HG03520 (cell line): Measurements from ENCODE around the gene HOXC10.

Experiments
- ATAC-seq: cut with Tn5 transposase; IDR thresholded peaks from one replicate; pipeline ENCODE4 v1.9.1; 2021; ENCODE audit warnings: mild to moderate bottlenecking, moderate library complexity; ENCODE audit not compliant: unreplicated experiment

The HOXC10 gene

GRCh38 chr12:53976823-53977595, 7.9 kb upstream of the HOXC10 start:
- ATAC-seq, result no peak

- ATAC-seq, result no peak
Observed at GRCh38 chr12:53977596-53978445, 7.1 kb upstream of the HOXC10 start.

DNA sequence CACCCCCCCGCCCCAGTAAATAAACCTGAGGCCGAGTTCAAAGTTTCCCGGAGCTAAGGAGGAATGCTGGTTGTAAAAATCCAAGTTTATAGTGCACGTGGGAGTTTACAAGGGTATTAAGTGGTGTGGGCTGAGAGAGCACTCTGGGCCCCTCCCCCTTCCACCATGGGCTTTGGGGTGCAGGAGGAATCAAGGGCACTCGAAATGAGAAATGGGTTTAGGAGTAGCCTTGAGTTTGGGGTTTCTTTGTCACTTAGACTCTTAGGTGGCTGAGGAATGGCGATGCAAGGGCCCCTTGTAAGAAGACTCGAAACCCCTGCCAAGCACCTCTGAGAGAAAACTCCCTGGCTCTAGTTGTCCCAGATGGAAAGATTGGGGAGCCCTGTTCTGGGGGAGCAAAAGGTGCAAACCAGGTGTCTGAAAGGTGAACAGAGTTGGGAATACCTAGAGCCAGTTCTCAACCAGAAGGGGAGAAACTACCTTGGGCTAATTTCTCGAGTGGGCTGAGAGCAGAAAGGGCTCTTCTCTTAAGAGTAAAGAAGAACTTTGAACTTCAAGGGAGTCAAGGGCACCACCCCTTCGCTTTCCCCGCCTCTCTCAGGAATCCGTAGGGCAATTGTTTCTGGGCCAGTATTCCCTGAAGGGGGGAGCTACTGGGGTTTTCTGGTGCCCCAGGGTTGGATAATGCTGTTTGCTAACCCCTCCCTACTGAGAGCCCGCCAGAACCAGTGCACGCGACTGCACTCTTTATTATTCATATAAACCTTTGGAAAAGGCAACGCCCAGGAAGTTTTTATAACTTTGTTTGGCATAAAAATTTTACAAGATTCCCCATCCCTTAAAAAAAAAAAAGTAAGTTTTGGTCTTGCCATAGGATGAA, 6.2 kb upstream of the HOXC10 start:
- no peak for ATAC-seq

GRCh38 chr12:53980104-53980801, 4.7 kb upstream of the HOXC10 start:
- ATAC-seq, result no peak

GRCh38 chr12:53980802-53981496, 4.0 kb upstream of the HOXC10 start:
- no peak for ATAC-seq

- no peak for ATAC-seq
Observed at GRCh38 chr12:53981634-53982565, 3.0 kb upstream of the HOXC10 start.

DNA sequence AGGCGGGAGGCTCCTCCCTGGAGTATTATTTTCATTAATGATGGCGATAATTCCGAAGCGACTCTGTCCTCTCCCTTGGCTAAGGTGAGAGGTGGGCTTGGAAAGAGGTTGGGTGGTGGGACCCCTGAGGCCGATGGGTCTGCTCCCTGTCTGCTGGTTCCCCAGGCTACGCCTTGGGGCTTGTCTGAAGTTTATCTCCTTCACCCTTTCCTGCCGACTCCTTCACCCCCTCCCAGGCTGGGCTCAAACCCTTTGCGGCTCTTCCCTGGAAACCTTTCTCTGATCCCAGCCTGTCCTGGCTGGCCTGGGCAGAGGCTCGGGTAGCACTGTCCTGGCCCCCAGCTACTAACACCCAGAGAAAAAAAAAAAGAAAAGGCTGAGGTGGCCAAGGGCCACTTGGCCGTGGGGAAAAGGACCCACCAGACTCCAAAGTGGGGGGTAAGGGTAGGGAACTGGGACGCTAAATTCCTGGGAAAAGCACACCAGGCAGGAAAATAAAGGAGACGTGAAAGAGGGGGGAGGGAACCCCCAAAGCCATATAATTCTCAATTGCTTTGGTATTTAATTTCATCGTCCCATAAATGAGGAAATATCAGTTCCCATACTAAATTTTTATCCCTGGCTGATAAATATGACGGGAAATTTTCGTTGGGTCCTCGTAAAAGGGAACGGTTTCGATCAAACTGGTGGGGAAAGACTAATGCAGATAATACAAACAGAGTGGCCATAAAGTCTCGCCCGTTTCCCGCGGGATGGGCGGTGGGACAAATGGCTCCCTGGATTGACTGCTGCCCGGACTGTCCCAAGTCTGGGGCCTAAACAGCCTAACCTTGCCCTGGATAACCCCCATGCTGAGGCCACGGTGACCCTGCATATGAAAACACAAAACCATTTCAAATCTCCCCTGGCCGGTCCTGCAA, 2.0 kb upstream of the HOXC10 start:
- ATAC-seq, result no peak

DNA sequence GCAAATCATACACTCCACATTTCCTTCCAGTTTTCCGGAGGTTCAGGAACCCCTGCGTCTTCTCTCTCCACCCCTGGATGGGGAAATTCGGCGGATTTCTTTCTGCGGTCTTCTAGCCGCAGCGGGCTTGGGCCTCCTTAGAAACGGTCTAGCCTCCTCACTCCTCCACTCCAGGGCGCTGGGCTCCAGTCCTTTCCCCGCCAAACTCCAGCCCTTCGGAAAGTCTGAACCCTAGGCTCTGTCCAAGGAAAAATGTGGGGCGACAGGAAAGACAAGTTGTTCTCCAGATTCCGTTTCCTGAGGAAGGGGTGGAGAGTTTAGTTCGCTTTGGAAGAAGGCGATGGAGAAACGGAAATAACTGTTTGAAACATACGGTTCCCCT, 1.4 kb upstream of the HOXC10 start:
- ATAC-seq, result no peak

- no peak for ATAC-seq
Observed at GRCh38 chr12:53983950-53984572, 885 bp upstream of the HOXC10 start.

GRCh38 chr12:53985692-53985993, 697 bp downstream of the HOXC10 start:
- no peak for ATAC-seq

GRCh38 chr12:53985994-53986685, 1.2 kb downstream of the HOXC10 start:
- no peak for ATAC-seq

DNA sequence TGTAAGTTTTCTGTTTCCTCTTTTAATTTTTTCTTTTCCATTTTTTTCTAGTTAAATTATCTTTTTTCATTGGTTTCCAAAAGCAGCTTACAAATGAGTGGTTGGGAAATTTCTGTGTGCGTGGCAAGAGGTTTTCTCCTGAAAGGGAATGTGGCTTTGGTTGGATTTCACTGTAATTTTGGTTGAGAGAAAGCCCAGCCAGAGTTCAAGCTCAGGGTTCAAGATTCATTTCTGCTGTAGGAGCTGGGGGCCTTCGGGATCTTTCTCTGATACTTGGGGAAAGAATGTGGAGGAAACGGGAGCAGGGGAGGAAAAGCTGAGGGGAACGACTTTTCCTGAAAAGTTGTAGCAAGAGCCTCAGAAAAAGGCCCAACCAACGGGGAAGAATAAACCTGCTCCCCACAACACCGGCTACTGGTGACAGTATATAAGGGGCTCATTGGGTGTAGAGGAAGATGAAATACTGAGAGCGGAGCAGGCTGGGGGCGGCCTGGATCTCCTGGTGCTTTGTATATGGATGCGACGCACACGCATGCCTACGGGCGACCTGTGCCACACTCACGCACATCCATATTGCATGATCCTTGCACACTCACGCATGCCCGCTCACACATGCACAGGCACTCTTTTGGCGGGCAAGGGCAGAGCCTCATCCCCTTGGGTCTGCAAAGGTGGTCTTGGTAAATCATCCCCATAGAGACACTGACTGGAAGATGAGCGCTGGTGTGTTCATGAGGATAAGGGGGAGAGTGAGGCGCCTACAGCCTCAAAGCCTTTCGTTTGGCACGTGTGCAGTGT, 1.9 kb downstream of the HOXC10 start:
- no peak for ATAC-seq

- ATAC-seq, result no peak
Observed at GRCh38 chr12:53987787-53988230, 2.9 kb downstream of the HOXC10 start.

DNA sequence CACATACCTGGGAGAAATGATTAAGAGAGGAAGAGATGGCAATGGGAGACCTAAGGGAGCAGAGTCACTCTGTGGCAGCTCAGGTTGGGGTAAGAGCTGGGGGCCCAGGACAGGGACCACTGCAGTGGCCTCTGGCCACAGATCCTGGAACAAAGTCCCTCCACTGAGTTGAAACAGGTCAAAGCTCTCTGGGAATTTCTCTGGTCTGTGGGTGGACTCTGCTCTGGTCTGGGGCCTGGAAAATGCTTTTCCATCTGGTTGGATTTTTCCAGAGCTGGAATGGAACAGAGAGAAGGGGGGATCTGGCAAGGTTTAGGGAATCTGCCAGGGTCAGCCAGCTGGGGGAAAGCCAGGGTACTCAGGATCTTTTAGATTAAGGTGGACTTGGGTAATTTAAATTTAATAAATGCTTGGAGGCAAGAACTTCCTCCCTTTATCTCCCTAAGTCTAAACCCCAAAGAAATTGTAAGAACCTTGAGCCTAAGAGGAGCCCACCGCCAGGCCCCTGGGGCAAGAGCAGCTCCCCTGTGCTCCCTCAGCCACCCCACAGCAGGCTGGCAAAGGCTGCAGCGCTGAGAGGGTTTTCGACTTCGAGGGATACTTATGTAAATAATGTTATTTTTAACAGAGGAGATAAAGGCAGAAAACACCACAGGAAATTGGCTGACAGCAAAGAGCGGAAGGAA, 3.7 kb downstream of the HOXC10 start:
- ATAC-seq, result no peak

DNA sequence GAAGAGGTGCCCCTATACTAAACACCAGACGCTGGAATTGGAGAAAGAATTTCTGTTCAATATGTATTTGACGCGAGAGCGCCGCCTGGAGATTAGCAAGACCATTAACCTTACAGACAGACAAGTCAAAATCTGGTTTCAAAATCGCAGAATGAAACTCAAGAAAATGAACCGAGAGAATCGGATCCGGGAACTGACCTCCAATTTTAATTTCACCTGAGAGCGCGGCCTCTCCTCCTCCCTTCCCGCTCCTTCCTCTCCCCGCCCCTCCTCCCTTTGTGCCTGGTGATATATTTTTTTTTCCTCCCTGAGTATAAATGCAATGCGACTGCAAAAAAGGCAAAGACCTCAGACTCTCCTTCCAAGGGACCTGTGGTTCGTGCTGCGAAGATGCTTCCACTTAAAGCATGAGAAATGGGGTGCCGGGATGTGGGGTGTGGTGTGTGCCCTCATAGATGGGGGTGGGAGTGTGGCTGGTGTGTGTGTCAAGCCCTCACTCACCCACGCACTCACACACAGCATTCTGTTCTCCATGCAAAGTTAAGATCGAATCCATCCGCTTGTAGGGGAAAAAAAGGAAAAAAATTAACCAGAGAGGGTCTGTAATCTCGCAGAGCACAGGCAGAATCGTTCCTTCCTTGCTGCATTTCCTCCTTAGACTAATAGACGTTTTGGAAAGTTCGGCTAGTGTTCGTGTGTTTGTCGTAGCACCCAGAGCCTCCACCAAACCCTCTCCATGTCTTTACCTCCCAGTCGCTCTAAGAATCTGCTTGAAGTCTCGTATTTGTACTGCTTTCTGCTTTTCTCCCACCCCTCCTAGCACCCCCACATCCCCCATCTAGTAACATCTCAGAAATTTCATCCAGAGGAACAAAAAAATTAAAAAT, 4.5 kb downstream of the HOXC10 start:
- ATAC-seq, result no peak
